GM23338 (cell line): ENCODE measurements around the gene IFT74. TPM values are rescaled to one million over a fixed set of nuclear protein-coding genes. Genes with fewer than 3 reads are reported as not detected.

ENCODE experiments used
- ATAC-seq: fragments of 200-7000 bp; cut with Tn5 transposase; 3 replicates; pipeline ENCODE4 v1.9.1; 2020
- DNase-seq: peaks from one replicate; pipeline ENCODE4 v3.0.0-alpha.2; 2015; ENCODE audit warnings: low spot score
- H2AFZ ChIP-seq: fragments of 200-600 bp; sonication (generic); 2 replicates; pipeline ENCODE4 v1.8.0; 2016; ENCODE audit warnings: antibody characterized with exemption, mild to moderate bottlenecking, moderate library complexity
- H3F3A ChIP-seq: fragments of 200-600 bp; sonication (generic); replicated peaks from 2 replicates; pipeline ENCODE4 v1.8.0; 2017; ENCODE audit warnings: antibody characterized with exemption, mixed run types, low read depth
- H3K27ac ChIP-seq: fragments of 200-600 bp; sonication (generic); 2 replicates; pipeline ENCODE4 v1.6.1; 2016; ENCODE audit warnings: low read depth
- H3K27me3 ChIP-seq: fragments of 200-600 bp; sonication (generic); 2 replicates; pipeline ENCODE4 v1.8.0; 2016; ENCODE audit warnings: mild to moderate bottlenecking, mixed run types, moderate library complexity; ENCODE audit not compliant: insufficient read depth
- H3K36me3 ChIP-seq: fragments of 200-600 bp; sonication (generic); 2 replicates; pipeline ENCODE4 v1.8.0; 2016; ENCODE audit warnings: mild to moderate bottlenecking; ENCODE audit not compliant: insufficient read depth
- H3K4me1 ChIP-seq: fragments of 200-600 bp; sonication (generic); 2 replicates; pipeline ENCODE4 v1.8.0; 2016; ENCODE audit warnings: mild to moderate bottlenecking, moderate library complexity; ENCODE audit not compliant: insufficient read depth
- H3K4me2 ChIP-seq: fragments of 200-600 bp; sonication (generic); 2 replicates; pipeline ENCODE4 v1.7.1; 2017; ENCODE audit warnings: mixed run types
- H3K4me3 ChIP-seq: fragments of 200-600 bp; sonication (generic); 2 replicates; pipeline ENCODE4 v1.6.1; 2016; ENCODE audit warnings: mixed run types
- H3K79me2 ChIP-seq: fragments of 200-600 bp; sonication (generic); replicated peaks from 2 replicates; pipeline ENCODE4 v1.8.0; 2017; ENCODE audit warnings: mild to moderate bottlenecking; ENCODE audit not compliant: insufficient read depth
- H3K9me2 ChIP-seq: fragments of 200-600 bp; sonication (generic); 2 replicates; pipeline ENCODE4 v1.8.0; 2017; ENCODE audit not compliant: insufficient read depth
- H4K20me1 ChIP-seq: fragments of 200-600 bp; sonication (generic); replicated peaks from 2 replicates; pipeline ENCODE4 v1.8.0; 2017; ENCODE audit warnings: mild to moderate bottlenecking; ENCODE audit not compliant: insufficient read depth
- H3K27ac Mint-ChIP-seq: 2 replicates; pipeline ENCODE4 v1.8.0; 2020; ENCODE audit warnings: inconsistent platforms, mild to moderate bottlenecking, moderate library complexity, mixed read lengths
- H3K27me3 Mint-ChIP-seq: 3 replicates; pipeline ENCODE4 v1.8.0; 2022; ENCODE audit warnings: low read depth, mild to moderate bottlenecking, moderate library complexity, mixed read lengths, inconsistent platforms; ENCODE audit not compliant: insufficient read depth, poor library complexity
- H3K36me3 Mint-ChIP-seq: 3 replicates; pipeline ENCODE4 v1.8.0; 2021; ENCODE audit warnings: low read depth, mild to moderate bottlenecking, inconsistent platforms, moderate library complexity, mixed read lengths
- H3K4me1 Mint-ChIP-seq: 3 replicates; pipeline ENCODE4 v1.8.0; 2020; ENCODE audit warnings: mild to moderate bottlenecking, inconsistent platforms, mixed read lengths
- H3K4me3 Mint-ChIP-seq: 3 replicates; pipeline ENCODE4 v1.8.0; 2021; ENCODE audit warnings: moderate library complexity, mild to moderate bottlenecking, inconsistent platforms, mixed read lengths
- H3K9me3 Mint-ChIP-seq: 3 replicates; pipeline ENCODE4 v1.8.0; 2020; ENCODE audit warnings: moderate library complexity, mild to moderate bottlenecking, inconsistent platforms, mixed read lengths
- CREB1 ChIP-seq: fragments of 250-450 bp; sonication (Bioruptor Pico); IDR thresholded peaks from 2 replicates; pipeline ENCODE4 v1.5.0; 2020; ENCODE audit warnings: low read depth, mild to moderate bottlenecking, moderate library complexity
- CTCF ChIP-seq, 2 experiments: fragments of 200-600 bp in 1 of 2; sonication (generic) in 1 of 2; conservative IDR thresholded peaks; 2 replicates each; pipeline versions ENCODE4 v1.5.1 to v1.6.1; 2016 to 2017; ENCODE audit warnings: antibody characterized with exemption in 2 of 2, low read depth in 2 of 2, mild to moderate bottlenecking in 2 of 2, moderate library complexity in 1 of 2
- ETS1 ChIP-seq: IDR thresholded peaks from 2 replicates; pipeline ENCODE4 v1.6.1; 2016; ENCODE audit warnings: antibody characterized with exemption
- EZH2 ChIP-seq: fragments of 200-600 bp; sonication (generic); IDR thresholded peaks from one replicate; pipeline ENCODE4 v1.8.0; 2017; ENCODE audit warnings: antibody characterized with exemption, mild to moderate bottlenecking, low read depth; ENCODE audit not compliant: unreplicated experiment
- EZH2phosphoT487 ChIP-seq: fragments of 200-600 bp; sonication (generic); IDR thresholded peaks from one replicate; pipeline ENCODE4 v1.8.1; 2018; ENCODE audit warnings: antibody characterized with exemption; ENCODE audit not compliant: unreplicated experiment
- JUNB ChIP-seq: IDR thresholded peaks from one replicate; pipeline ENCODE4 v1.6.1; 2016; ENCODE audit warnings: antibody characterized with exemption; ENCODE audit not compliant: unreplicated experiment
- NANOG ChIP-seq: IDR thresholded peaks from 2 replicates; pipeline ENCODE4 v1.6.1; 2016; ENCODE audit warnings: antibody characterized with exemption, borderline replicate concordance
- POLR2AphosphoS5 ChIP-seq: IDR thresholded peaks from 2 replicates; pipeline ENCODE4 v1.6.1; 2016; ENCODE audit warnings: antibody characterized with exemption, low read depth
- REST ChIP-seq: IDR thresholded peaks from one replicate; pipeline ENCODE4 v1.6.1; 2018; ENCODE audit warnings: antibody characterized with exemption; ENCODE audit not compliant: unreplicated experiment
- STAT1 ChIP-seq: IDR thresholded peaks from one replicate; pipeline ENCODE4 v1.6.1; 2016; ENCODE audit warnings: antibody characterized with exemption; ENCODE audit not compliant: unreplicated experiment
- ZNF114 ChIP-seq: fragments of 250-450 bp; sonication (Bioruptor Pico); IDR thresholded peaks from 2 replicates; pipeline ENCODE4 v1.5.0; 2020; ENCODE audit warnings: mild to moderate bottlenecking, moderate library complexity
- ZNF331 ChIP-seq: fragments of 250-450 bp; sonication (Bioruptor Pico); IDR thresholded peaks from 2 replicates; pipeline ENCODE4 v1.5.0; 2020; ENCODE audit warnings: low read depth, mild to moderate bottlenecking, moderate library complexity
- ZNF462 ChIP-seq: fragments of 250-450 bp; sonication (Bioruptor Pico); IDR thresholded peaks from 2 replicates; pipeline ENCODE4 v1.5.0; 2020; ENCODE audit warnings: mild to moderate bottlenecking, moderate library complexity
- polyA plus RNA-seq: library from polyadenylated mRNA; unstranded; fragments of >200 nt; fragmentation: Nextera tagmentation; extraction: Ambion mirVana; gene quantifications from 2 replicates; pipeline ENCODE4 v1.2.1, GENCODE V29; 2016
- total RNA-seq: library from RNA; depleted of rRNA; stranded (reverse); fragments of >200 nt; shearing (Covaris generic); gene quantifications from 2 replicates; pipeline ENCODE4 v1.2.3, GENCODE V29; 2014

Gene IFT74
- total and polyA plus RNA-seq, 2 experiments from 2014 or later: 14.6 to 30.0 TPM

- Histone ChIP-seq H4K20me1 (no peaks in the 10 kb centered on the region), H3K9me2 (no peaks in the 10 kb centered on the region), H3K4me1 (peaks cover 13% of the 10 kb centered on the region; the same call in 1 of the 2 replicates), H3K4me2 (0 out of 2 replicates have a peak overlapping the region, but pooled peaks have one; percentile 3), H3K36me3 (no peaks in the 10 kb centered on the region), H3F3A (no peaks in the 10 kb centered on the region), H3K27me3 (no peaks in the 10 kb centered on the region), H3K79me2 (no peaks in the 10 kb centered on the region), H3K4me3 (no peak overlapping the region), H2AFZ (no peak overlapping the region), H3K27ac (no peak overlapping the region)
- H3K4me3 Mint-ChIP-seq: no peak overlapping the region
- TF ChIP-seq EZH2phosphoT487: no peak
- no peak for TF ChIP-seq STAT1
- TF ChIP-seq NANOG: no peak
- TF ChIP-seq POLR2AphosphoS5: no peak
- no peak for TF ChIP-seq ZNF462 (CRISPR knock-in tag)
- TF ChIP-seq EZH2: no peak
- no peak for TF ChIP-seq CREB1
- TF ChIP-seq REST: no peak
- TF ChIP-seq ZNF331 (CRISPR knock-in tag): no peak
- TF ChIP-seq ETS1: no peak
- TF ChIP-seq JUNB: no peak
- no peak for TF ChIP-seq CTCF (conservative IDR thresholded peaks at IDR 0.05; ENCODE audit: low read depth in 2 of 2)
- TF ChIP-seq ZNF114: no peak
- no peak for DNase-seq
- no peaks in the 10 kb centered on the region for H3K36me3 Mint-ChIP-seq
- H3K27ac Mint-ChIP-seq: no peak overlapping the region
- H3K4me1 Mint-ChIP-seq: peaks cover 4% of the 10 kb centered on the region; the same call in 2 of the 3 replicates
- H3K9me3 Mint-ChIP-seq: no peaks in the 10 kb centered on the region; the same call in 2 of the 3 replicates
- ATAC-seq: no peak
- H3K27me3 Mint-ChIP-seq: peaks cover 1% of the 10 kb centered on the region
Measured at GRCh38 chr9:27003426-27004077, 47.3 kb downstream of the IFT74 start.
